ENCODE data around the gene FAM177B.

DNA sequence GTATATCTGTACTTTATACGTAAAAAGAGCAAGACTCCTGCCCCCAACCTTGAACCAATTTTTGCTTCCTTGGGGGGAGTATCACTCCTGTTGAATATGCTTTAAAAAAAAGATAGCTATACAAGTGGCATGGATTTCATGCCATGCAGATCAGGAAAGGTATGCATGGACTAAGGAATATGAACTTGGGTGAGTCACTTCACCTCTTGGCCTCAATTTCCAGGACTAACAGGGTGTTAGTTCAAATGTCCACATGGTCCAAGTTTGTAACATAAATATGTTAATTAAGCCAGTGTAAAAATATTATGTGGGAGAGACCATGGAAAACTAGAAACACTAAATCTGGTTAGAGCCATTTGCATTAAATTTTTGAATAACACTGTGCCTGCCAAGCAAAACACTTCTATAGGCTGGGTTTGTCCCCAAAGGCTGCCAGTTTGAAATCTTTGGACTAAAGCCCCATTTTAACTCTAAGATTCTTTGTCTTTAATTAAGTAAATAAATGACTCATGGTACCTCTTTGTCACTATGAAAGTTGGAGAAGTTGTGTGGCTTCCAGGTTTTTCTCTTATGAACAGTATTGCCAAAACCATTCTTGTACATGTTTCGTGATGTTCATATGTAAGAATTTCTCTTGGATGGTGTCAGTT, 33.1 kb downstream of the FAM177B start:
- TF ChIP-seq, protein P1, sequence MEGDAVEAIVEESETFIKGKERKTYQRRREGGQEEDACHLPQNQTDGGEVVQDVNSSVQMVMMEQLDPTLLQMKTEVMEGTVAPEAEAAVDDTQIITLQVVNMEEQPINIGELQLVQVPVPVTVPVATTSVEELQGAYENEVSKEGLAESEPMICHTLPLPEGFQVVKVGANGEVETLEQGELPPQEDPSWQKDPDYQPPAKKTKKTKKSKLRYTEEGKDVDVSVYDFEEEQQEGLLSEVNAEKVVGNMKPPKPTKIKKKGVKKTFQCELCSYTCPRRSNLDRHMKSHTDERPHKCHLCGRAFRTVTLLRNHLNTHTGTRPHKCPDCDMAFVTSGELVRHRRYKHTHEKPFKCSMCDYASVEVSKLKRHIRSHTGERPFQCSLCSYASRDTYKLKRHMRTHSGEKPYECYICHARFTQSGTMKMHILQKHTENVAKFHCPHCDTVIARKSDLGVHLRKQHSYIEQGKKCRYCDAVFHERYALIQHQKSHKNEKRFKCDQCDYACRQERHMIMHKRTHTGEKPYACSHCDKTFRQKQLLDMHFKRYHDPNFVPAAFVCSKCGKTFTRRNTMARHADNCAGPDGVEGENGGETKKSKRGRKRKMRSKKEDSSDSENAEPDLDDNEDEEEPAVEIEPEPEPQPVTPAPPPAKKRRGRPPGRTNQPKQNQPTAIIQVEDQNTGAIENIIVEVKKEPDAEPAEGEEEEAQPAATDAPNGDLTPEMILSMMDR (IDR thresholded peaks at IDR 0.05), result no peak
- no peak for TF ChIP-seq POLR2A (IDR thresholded peaks at IDR 0.05)
